GM19193 (cell line): ENCODE measurements around the gene ZNF319.

Source experiments
- POLR2A ChIP-seq: IDR thresholded peaks from 4 replicates; pipeline ENCODE4 v1.6.1; 2011; ENCODE audit not compliant: insufficient read depth, insufficient read length; ENCODE audit errors: extremely low read depth

The ZNF319 gene

GRCh38 chr16:57997528-57998265, 2.8 kb downstream of the ZNF319 start:
- no peak for TF ChIP-seq POLR2A

- TF ChIP-seq POLR2A: no peak
These were observed 3.3 kb downstream of the ZNF319 start for GRCh38 chr16:57997176-57997527.

GRCh38 chr16:57996406-57997175, 3.9 kb downstream of the ZNF319 start:
- no peak for TF ChIP-seq POLR2A

GRCh38 chr16:57995721-57996405, 4.6 kb downstream of the ZNF319 start:
- TF ChIP-seq POLR2A: no peak

- no peak for TF ChIP-seq POLR2A
These were observed 5.7 kb downstream of the ZNF319 start for GRCh38 chr16:57994778-57995177.

- no peak for TF ChIP-seq POLR2A
These were observed 6.1 kb downstream of the ZNF319 start for GRCh38 chr16:57994361-57994760.

GRCh38 chr16:57993897-57994296, 6.6 kb downstream of the ZNF319 start:
- no peak for TF ChIP-seq POLR2A

- no peak for TF ChIP-seq POLR2A
These were observed 7.0 kb downstream of the ZNF319 start for GRCh38 chr16:57993438-57993837.

- no peak for TF ChIP-seq POLR2A
These were observed 8.4 kb downstream of the ZNF319 start for GRCh38 chr16:57992084-57992483.

GRCh38 chr16:57991551-57992059, 8.9 kb downstream of the ZNF319 start:
- TF ChIP-seq POLR2A: no peak

- no peak for TF ChIP-seq POLR2A
These were observed 11.5 kb downstream of the ZNF319 start for GRCh38 chr16:57988929-57989328.

- TF ChIP-seq POLR2A: no peak
These were observed 12.9 kb downstream of the ZNF319 start for GRCh38 chr16:57987441-57988177.

- TF ChIP-seq POLR2A: no peak
These were observed 14.3 kb downstream of the ZNF319 start for GRCh38 chr16:57986196-57986595.
